Daoy (cell line): ENCODE data around the gene NMUR1. TPM values are rescaled to one million over a fixed set of nuclear protein-coding genes. Genes with fewer than 3 reads are reported as not detected.

Experiments
- DNase-seq: peaks from one replicate; pipeline ENCODE4 v3.0.0-alpha.2; 2015; ENCODE audit warnings: low read depth
- total RNA-seq: library from RNA; depleted of rRNA; stranded (reverse); fragments of >200 nt; shearing (Covaris generic); gene quantifications from 2 replicates; pipeline ENCODE4 v1.2.3, GENCODE V29; 2014

The NMUR1 gene
- total RNA-seq, 1 experiment from 2014 or later: not detected

DNA sequence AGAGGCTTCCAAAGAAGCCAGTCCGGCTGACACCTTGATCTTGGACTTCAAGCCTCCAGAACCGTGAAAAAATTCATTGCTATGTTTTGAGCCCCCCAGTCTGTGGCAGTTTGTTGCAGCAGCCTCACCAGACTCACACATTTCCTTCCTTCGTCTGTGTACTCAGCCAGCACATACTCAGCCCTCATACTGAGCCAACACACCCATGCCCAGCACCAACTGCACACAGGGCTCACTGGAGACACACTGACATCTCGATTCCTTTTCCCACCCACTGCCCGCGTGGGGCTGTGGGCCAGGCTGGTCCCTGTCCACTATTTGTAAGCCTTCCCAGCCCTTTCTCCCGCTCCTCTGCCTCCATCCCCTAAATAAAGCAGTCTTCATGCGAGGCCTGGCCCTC is 24.1 kb upstream of the NMUR1 start:
- DNase-seq: no peak

DNA sequence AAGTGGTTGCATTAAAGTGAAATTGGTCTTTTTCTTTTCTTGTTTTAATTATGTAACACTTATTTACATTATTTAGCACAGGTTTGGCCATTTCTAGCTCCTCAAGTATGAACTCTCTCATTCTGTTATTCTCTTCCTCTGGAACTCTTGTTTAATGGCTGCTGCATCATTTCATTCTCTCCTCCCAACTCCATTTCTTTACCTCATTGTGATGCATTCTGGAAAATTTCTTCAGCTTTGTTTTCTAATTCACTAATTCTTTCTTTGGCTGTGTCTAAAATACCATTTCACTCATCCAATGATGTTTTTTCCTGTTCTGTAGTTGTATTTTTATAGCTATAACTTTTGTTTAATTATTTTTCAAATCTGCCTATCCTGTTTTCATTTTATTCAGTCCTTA is 22.5 kb upstream of the NMUR1 start:
- DNase-seq: no peak

DNA sequence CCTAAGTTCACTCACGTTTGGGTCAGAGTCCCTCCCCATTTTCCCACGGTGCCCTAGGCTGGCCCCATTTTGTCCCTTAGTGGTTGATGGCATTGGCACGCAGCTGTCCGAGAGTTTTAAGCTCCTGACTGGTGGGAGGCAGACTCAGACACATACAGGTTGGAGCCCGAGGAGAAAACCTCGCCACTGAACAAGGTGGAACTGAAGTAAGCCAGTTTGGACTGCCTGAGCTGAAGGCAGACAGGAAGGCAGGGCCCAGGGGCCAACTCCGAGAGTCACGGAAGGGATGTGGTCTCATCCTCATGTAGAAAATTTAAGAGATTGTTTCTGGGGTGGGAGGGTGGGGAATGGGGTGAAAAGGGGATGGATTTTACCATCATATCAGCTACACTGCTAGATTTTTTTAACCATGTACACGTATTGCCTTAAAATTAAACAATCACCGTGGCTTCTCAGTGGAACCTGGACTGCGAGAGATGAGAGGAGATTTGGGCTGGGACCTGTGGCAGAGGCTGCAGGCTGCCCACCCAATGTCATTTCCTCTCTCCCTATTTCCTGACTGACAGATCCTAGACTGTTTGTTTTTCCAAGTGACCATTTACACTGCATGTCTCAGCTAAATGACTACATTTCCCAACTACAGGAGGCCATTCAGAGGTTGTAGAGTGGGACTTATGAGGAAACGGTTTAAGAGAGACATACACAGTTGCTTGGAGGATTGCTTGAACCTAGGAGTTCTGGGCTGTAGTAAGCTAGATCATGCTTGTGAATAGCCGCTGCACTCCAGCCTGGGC is 19.4 kb upstream of the NMUR1 start:
- DNase-seq: no peak

DNA sequence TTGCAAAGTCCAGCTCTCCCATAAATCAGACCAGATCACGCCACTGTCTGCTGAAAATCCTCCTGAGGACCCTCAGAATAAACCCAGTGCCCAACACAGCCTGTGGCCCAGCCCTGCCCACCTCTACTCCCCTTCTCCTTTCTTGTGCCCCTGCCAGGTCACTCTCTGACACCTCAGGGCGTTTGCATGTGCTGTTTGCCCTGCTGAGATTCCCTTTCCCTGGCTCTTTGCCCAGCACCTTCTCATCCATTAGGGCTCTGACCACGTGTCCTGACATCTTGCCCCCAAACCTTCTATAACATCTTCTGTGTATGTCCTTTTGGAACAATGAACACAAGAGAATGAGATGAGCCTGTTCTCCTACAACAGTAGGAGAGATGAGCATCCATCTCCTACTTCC is 18.5 kb upstream of the NMUR1 start:
- no peak for DNase-seq

DNA sequence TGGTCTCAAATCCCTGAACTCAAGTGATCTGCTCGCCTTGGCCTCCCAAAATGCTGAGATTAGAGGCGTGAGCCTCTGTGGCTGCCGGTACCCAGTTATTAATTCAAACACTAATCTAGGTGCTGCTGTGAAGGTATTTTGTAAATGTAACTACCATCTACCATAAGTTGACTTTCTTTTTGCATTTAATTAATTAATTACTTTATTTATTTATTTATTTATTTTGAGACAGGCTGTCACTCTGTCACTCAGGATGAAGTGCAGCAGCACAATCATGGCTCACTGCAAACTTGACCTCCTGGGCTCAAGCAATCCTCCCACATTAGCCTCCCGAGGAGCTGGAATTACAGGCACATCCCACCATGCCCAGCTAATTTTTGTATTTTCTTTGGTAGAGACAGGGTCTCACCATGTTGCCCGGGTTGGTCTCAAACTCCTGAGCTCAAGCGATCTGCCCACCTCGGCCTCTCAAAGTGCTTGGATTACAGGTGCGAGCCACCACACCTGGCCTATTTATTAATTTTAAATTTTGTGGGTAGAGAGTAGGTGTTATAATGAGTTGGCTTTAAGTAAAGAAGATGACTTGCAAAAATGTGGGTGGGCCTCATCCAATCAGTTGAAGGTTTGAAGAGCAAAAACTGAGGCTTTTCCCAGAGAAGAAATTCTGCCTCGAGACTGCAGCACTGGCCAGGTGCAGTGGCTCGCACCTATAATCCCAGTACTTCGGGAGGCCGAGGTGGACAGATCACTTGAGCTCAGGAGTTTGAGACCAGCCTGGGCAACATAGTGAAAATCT is 17.3 kb upstream of the NMUR1 start:
- no peak for DNase-seq

DNA sequence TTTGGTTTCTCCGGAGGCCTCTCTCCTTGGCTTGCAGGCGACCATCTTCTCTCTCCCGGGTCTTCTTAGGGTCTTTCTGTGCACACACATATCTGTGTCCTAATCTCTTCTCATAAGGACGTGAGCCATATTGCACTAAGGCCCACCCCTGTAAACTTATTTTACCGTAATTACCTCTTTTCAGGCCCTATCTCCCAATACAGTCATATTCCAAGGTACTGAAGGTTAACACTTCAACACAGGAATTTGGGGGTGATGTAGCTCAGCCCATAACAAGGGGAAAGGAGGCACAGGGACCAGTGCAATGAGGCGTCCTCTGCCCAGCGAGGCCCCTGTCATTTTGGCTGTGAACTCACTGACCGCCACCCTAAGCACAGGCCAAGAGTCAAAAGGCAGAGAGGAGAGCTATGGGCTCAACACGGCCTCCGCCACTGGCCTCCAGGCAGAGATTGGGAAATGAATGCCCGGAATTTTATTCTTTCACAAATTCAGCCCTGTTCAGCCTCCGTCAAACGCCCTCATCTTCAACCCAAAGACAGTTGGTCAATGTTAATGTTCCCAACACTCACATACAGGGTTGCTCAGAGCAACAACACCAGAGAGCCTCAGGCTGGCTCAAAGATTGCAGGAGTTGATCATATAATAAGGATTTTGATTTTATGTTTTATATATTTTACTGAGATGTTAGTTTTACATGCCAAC is 15.9 kb upstream of the NMUR1 start:
- no peak for DNase-seq

DNA sequence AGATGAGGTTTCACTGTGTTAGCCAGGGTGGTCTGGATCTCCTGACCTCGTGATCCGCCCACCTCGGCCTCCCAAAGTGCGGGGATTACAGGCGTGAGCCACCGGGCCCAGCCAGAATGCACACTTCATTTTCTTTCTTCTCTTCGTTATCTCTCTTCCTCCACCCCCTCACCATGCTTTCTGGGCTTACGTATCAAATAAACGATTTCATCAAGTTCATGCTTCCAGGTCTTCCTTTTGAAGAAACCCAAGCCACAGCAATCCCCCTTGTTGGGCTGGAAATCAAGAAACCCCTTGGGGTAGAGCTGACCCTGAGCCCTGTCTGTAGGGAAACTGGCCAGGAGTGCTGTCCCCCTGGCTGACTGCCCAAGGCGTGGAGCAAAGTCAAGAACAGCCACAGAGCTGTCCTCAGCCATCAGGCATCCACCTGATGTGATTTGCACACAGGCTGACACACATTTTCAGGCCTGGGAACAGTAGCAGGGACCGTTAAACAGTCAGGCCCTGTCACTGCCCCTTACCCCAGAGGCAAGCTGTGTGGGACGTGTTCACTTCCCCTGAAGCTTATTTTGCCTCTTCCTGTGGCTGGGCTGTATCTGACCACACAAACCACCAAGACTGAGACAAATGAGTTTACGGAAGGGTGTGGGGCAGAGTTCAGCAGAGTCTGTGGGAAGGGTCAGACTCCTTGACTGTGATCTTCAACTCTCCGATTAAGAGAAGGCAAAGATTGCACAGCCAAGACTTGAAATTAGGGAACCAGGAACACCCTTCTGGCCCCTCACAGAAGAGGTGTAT is 15.1 kb upstream of the NMUR1 start:
- peak; percentile 90 for DNase-seq

DNA sequence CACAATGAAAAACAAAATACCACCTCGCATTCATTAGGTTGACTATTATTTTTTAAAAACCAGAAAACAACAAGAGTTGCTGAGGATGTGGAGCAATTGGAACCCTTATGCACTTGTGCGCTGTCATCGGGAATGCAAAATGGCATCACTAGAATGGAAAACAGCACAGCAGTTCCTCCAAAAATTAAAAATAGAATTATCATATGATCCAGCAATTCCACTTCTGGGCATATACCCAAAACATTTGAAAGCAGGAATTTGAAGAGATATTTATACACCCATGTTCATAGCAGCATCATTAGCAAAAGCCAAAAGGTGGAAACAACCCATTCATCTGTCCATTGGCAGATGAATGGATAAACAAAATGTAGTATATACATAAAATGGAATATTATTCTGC is 11.9 kb upstream of the NMUR1 start:
- DNase-seq: no peak

DNA sequence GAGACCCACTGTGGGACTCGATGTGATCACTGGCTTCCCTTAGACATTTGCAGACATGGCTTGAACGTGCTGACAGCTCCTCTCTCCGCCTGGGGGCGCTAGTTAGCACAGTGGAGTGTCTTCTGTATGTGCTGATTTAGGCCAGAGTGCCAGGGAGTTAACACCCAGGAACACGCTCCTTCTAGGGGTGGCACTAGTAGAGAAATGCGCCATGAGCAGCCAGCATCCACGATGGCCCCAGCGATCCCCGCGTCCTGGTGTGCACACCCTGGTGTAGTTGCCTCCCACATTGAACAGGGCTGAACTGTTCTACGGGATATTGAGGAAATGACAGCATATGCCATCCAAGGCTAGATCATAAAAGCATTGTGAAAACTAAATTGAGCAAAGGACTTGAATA is 11.4 kb upstream of the NMUR1 start:
- DNase-seq: no peak

DNA sequence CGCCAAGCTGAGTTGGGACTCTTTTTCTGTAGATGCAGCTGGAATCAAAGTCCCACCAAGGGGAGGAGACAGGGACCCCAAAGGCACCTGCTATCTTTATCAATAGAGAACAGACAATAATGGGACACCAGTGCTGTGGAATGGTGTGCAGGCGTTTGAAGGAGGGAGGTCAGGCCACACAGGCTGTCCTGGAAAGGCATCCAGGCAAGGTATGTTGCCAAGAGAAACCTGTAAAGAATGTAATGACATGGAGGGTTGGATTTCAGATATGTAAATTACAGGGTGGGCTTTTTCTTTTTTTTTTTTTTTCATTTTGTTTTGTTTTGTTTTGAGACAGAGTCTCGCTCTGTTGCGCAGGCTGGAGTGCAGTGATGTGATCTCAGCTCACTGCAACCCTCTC is 9.7 kb upstream of the NMUR1 start:
- no peak for DNase-seq

DNA sequence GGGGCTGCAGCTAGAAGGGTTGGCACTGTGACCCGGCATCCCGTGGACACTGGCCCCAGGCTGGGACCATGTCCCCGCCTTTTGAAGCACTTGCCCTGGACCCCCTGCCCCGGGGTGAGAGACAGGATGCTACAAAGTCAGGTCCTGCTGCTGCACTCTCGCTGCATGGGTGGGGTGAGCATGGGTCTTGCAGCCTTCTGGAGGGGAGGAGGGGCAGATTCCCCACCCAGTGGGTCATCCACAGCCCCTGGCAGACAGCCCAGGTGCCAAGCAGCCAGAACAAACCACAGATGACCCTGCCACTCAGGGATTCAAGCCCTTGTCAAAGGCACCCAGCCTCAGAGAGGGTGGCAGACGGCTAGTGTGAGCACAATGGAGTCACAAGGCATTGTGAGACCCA is 5.7 kb upstream of the NMUR1 start:
- no peak for DNase-seq

DNA sequence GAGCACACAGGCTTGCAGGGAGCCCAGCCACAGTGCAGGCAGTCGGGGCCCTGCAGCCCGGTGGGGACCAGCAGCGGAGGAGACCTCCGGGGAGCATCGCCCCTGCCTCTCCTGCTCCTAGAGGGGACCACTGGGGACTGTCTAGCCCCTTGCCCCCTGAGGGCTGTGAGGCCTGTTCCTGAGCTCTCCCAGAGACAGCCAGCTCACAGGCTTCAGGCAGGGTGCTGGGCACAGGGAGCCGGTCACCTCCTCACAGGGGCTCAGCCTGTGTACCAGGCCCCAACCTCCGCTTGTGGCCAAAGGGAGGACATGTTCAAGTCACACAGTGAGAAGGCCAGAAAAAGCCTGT is 3.5 kb upstream of the NMUR1 start:
- no peak for DNase-seq

DNA sequence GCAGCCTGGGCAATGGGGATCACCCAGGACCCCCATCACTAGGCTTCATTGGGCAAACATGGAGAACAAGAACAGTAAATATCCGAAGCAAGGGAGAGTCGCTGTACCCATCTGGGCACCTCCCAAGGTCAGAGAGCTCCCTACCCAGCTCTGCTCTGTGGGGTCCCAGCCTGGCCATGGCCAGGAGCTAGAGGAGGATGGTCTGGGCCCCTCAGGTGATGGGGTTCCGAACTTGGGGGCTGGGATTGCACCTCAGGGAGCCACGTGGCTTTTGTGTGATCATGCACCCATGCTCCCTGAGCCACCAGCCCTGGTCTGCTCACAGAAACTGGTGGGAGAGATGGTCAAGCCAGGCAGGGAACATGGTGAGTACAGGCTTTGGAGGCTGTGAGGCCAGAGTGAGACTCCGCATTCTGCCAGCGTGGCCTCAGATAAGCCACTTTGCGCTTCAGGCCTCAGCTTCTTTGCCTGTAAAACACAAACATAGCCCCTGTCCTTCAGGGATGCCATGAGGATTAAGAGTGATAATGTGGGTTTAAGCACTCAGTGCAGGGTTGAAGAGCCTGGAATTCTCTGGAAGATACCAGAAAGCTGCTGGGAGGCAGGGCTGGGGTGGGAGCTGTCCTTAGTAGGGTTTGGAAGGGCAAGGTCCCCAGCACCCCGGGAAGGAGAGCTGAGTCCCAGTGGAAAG is 3.0 kb upstream of the NMUR1 start:
- no peak for DNase-seq

DNA sequence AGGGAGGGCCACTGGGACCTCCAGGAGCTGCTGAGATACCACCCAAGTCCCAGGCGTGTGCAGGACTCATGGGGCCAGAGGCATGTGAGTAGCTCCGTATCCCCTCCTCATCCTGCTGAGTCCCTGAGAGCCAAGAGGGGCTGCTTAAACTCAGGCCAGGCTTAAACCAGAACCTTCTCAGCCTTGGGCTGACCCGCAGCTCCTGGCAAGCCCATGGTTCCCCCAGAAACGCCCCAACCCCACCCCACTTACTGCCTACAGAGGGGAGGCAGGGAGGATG is 2.5 kb upstream of the NMUR1 start:
- no peak for DNase-seq

DNA sequence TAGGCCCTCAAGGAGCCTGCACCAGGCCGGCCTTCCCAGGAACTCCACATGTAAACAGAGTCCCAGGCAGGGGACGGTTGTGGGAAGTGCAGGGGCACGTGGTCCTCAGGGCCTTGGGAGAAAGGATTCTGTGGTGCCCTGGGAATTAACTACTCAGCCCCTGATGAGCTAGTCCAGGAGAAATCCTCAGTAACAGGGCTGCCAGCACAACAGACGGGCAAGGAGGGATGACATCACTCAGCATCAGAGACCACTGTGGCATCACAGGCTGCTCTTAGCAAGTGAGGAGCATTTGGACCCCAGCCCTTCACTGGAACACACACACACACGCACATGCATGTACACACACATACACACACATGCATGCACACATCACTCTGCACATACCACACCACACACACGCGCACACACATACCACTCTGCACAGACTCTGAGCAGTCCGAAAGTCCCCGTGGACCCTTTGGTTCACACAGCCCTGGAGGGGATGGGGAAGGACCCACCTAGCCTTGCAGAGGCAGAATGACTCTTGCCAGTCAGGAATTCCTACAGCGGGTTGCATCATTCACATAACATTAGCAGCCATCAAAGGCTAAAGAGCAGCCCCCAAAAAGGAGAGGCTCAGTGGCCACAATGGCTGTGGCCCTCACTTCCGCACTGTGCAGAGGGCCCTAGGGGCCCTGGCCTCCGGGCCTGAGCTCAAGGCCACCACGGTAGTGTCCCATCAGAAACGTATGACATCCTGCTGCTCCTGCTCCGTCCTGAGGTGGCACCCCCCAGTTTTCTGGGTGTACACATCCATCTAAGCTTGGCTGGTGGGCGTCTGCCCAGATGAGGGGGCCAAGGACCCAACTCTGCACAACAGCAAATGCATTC is 1.9 kb upstream of the NMUR1 start:
- DNase-seq: no peak

DNA sequence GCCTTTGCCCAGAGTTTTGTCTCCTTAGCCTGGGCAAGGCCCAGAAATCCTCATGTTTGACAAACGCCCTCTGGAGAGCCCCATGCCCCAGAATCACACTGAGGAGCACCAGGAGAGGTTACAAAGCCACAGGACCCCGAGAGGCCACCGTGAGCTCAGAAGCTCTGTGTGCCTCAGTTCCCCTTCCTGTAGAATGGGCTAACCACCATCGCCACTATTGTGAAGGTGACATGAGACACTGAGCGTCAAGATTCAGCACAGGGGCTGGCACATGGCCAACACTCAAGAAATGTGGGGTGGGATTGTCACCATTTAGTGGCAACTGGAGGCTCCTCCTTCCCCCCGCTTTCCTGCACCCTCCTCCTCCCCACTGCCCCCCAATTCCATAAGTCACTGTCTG is 1.2 kb upstream of the NMUR1 start:
- DNase-seq: no peak

DNA sequence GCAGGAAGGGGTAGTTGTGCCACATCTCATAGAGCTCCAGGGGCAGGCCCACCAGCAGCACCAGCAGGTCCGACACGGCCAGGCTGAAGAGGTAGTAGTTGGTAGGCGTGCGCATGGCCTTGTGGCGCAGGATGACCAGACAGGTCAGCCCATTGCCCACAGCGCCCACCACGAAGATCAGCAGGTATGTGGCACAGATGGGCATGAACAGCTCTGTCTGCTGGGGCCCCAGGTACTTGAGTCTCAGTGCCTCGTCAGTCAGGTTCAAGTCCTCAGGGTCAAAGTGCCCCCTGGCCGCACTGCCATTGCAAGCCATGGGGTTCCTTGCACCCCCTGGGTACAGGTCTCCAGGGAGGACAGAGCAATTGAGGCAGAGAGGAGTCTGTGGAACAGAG is 1.6 kb downstream of the NMUR1 start:
- no peak for DNase-seq

DNA sequence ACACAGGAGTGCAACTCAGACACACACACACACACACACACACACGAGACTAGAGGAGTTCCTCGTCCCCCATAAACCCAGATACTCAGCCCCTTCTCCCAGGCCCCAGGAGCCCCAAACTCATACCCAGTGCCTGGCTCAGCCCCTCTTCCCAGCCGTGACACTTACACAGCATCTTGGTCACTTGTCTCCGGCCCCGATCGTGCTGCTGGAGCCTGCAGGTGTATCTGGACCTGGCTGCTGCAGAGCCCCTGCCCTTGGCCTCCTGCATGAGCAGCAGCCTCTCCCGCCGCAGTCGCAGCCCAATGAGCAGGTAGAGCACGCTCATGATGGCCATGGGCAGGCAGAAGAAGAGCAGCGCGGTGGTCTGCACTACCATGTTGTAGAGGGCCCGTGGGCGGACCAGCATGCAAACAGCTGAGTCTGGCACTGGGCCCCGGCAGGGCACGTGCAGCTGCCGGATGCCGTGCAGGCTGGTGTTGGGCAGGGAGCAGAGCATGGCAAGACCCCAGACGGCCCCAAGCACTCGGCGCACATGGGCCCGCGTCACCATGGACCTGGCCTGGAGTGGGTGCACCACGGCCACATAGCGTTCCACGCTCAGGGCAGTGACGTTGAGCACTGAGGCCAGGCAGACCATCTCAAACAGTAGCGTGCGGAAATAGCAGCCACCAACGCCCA is 2.1 kb downstream of the NMUR1 start:
- no peak for DNase-seq

DNA sequence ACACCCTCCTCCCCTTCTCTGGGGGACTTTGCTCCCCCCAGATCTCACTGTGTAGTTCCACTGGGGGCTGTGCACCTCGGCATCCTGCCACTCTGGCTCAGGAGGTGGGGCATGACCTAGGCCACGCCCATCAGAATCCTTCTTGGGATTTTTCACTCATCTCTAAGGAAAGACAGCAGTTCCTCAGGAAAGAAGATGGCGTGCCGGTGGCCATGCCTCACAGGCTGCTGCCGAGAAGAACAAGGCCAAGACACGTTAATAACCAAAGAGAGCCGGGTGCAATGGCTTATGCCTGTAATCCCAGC is 3.2 kb downstream of the NMUR1 start:
- DNase-seq: no peak

DNA sequence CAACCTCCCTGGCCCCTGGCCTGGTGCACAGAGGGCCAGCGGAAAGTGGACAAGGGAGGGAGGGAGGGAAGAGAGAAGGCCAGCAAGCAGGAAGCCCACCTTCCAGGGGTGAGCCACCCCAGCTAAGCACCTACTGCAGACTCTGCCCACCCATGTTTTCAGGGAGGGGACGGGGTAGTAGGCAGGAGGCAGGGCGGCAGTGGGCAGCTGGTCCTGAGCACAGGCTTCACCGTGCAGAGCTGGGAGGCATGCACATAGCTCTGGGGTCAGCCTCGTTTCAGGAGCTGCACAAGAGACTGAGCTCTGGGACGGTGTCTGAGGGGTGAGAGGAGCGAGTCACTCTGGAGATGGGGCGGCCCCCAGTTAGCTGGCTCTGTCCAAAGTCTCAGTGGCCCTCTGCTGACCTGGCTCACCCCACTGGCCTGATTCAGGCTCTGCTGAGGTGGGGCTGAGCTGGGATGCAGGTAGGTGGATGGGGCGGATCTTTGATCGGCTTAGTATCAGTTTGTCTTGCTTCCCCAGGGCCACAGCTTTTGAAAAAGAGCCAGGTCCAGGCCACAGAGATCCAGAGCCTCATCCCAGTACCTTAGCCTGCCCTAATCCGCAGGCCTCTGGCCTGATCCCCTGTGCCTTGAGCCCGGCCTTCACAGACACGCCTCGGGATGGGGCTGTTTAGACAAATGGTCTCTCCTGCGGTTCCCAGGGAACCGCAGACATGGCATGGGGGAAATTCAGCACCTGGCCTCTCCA is 3.7 kb downstream of the NMUR1 start:
- no peak for DNase-seq
